Cardiac ventricle fibroblast (primary cell): ENCODE measurements around the gene PDK3. TPM values are rescaled to one million over a fixed set of nuclear protein-coding genes. Genes with fewer than 3 reads are reported as not detected.

ENCODE experiments used
- total RNA-seq: library from RNA; depleted of rRNA; stranded (reverse); fragments of >200 nt; gene quantifications from 2 replicates; pipeline ENCODE4 v1.2.3, GENCODE V29; 2015

Gene PDK3
- 7.6 and 10.3 TPM in 2 replicates for total RNA-seq

DNA sequence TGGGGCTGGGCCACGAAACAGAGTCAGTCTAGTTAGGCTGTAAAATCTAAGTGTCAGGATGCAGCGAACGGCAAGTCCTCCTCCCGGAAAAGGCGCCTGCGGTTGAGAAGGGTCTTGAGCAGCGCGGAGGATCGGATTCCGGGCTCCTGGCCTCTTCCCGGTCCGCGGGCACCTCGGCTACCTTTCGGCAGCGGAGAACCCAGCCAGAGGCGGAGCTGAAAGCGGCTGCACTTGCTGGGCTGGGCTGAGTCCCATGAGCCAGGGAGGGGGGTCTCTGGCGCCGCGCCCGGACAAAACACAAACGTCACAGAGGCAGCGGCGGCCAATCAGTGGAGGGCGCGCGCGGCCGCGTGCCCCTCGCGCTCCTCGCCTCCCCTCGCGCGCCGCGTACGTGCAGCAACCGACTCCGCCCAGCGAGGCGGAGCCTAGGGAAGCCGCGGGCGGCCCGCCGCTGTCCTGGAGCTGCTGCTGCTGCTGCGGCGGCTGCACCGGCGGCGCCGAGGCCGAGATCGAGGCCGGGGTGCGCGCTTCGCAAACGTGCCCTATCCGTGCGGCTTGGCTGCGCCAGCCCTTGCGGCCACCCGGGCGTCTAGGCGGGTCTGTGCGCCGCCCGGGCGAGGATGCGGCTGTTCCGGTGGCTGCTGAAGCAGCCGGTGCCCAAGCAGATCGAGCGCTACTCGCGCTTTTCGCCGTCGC, at the start of gene PDK3:
TSS of gene PDK3 (plus strand) at position 451 of the 696 bp plus-strand sequence. CDS start at position 621, 170 bp downstream.

Other genes starting within 250 kb of the PDK3 start
- gene SUPT20HL2, start 151.2 kb upstream of the PDK3 start, total RNA-seq: not detected in 2 replicates
- gene SUPT20HL1, start 104.6 kb upstream of the PDK3 start, total RNA-seq: not detected in 2 replicates
- 0.29 and 0.37 TPM in 2 replicates for gene PCYT1B, start 182.1 kb downstream of the PDK3 start, total RNA-seq
- 3.6 and 4.0 TPM in 2 replicates for gene POLA1, start 228.6 kb downstream of the PDK3 start, total RNA-seq